Astrocyte (in vitro differentiated cells and primary cell): ENCODE measurements around the gene CTLA4. TPM values are rescaled to one million over a fixed set of nuclear protein-coding genes. Genes with fewer than 3 reads are reported as not detected.

Source experiments
- DNase-seq: peaks from one replicate; pipeline ENCODE4 v3.0.0-alpha.2; 2010; ENCODE audit warnings: low read depth
- FAIRE-seq: peaks from 2 replicates; lab custom pipeline; 2011; peaks lifted over from hg19 to GRCh38; lab: Jason Lieb, UNC
- H2AFZ ChIP-seq: 2 replicates; pipeline ENCODE4 v1.6.0; 2012; ENCODE audit warnings: low read depth, low read length, inconsistent platforms
- H3K27ac ChIP-seq: 2 replicates; pipeline ENCODE4 v1.5.1; 2011; ENCODE audit warnings: low read depth, low read length, inconsistent platforms
- H3K27me3 ChIP-seq: 2 replicates; pipeline ENCODE4 v1.6.0; 2011; ENCODE audit warnings: low read length, inconsistent platforms; ENCODE audit not compliant: insufficient read depth
- H3K36me3 ChIP-seq: 2 replicates; pipeline ENCODE4 v1.5.1; 2011; ENCODE audit warnings: low read length, inconsistent platforms; ENCODE audit not compliant: insufficient read depth
- H3K4me1 ChIP-seq: 2 replicates; pipeline ENCODE4 v1.5.1; 2011; ENCODE audit warnings: low read length, inconsistent platforms; ENCODE audit not compliant: insufficient read depth
- H3K4me2 ChIP-seq: 2 replicates; pipeline ENCODE4 v1.6.0; 2012; ENCODE audit warnings: low read length, inconsistent platforms
- H3K4me3 ChIP-seq: 2 replicates; pipeline ENCODE4 v1.5.1; 2011; ENCODE audit warnings: low read depth, mild to moderate bottlenecking, low read length, inconsistent platforms; ENCODE audit not compliant: insufficient read depth
- H3K79me2 ChIP-seq: 2 replicates; pipeline ENCODE4 v1.6.0; 2012; ENCODE audit warnings: mild to moderate bottlenecking, low read length, inconsistent platforms; ENCODE audit not compliant: insufficient read depth
- H3K9ac ChIP-seq: 2 replicates; pipeline ENCODE4 v1.6.0; 2012; ENCODE audit warnings: mild to moderate bottlenecking, low read length, inconsistent platforms
- H3K9me3 ChIP-seq: 2 replicates; pipeline ENCODE4 v1.5.1; 2012; ENCODE audit warnings: low read depth, mild to moderate bottlenecking, low read length, inconsistent platforms; ENCODE audit not compliant: insufficient read depth
- H4K20me1 ChIP-seq: 2 replicates; pipeline ENCODE4 v1.6.0; 2012; ENCODE audit warnings: low read length, inconsistent platforms; ENCODE audit not compliant: insufficient read depth
- H3K27ac Mint-ChIP-seq: one replicate; pipeline ENCODE4 v1.8.0; 2021; ENCODE audit warnings: mild to moderate bottlenecking, mixed read lengths; ENCODE audit not compliant: unreplicated experiment
- H3K27me3 Mint-ChIP-seq: one replicate; pipeline ENCODE4 v1.8.0; 2021; ENCODE audit warnings: low read depth, mixed read lengths; ENCODE audit not compliant: unreplicated experiment
- H3K36me3 Mint-ChIP-seq: one replicate; pipeline ENCODE4 v1.8.0; 2021; ENCODE audit warnings: low read depth, mixed read lengths; ENCODE audit not compliant: unreplicated experiment
- H3K4me1 Mint-ChIP-seq: one replicate; pipeline ENCODE4 v1.8.0; 2021; ENCODE audit warnings: low read depth, mixed read lengths; ENCODE audit not compliant: unreplicated experiment
- H3K4me3 Mint-ChIP-seq: one replicate; pipeline ENCODE4 v1.8.0; 2021; ENCODE audit warnings: mild to moderate bottlenecking, moderate library complexity, mixed read lengths; ENCODE audit not compliant: unreplicated experiment
- H3K9me3 Mint-ChIP-seq: one replicate; pipeline ENCODE4 v1.8.0; 2021; ENCODE audit warnings: mild to moderate bottlenecking, mixed read lengths; ENCODE audit not compliant: unreplicated experiment
- EZH2 ChIP-seq: IDR thresholded peaks from 2 replicates; pipeline ENCODE4 v1.6.1; 2012; ENCODE audit warnings: mild to moderate bottlenecking, low read length, inconsistent platforms; ENCODE audit not compliant: insufficient read depth
- total RNA-seq: library from RNA; stranded (reverse); gene quantifications from 2 replicates; pipeline ENCODE4 v1.2.1, GENCODE V29; 2021
- TF ChIP-seq, protein P1 (sequence below): IDR thresholded peaks from 2 replicates; pipeline ENCODE4 v1.5.1; 2011; ENCODE audit warnings: low read depth, mild to moderate bottlenecking, inconsistent platforms, low read length, moderate library complexity; ENCODE audit not compliant: insufficient read depth

Gene CTLA4
- total RNA-seq, 1 donor from 2014 or later, result not detected

DNA sequence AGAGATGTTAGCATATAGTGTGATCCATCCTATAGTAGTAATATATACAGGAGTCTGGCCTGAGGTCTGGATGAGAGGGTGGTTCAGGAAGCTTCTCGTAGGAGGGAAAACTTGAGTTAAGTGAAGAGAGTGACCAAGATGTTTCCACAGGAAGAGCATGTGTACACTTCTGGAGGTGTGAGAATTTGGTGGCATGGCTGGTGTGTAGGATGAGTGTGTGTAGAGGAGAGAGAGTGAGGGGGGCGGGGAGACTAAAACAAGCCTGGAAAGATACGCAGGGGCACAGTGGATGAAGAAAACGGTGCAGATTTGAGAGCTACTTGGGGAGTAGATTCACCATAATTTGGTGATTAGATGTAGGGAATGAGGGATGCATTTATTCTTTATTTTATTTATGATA, 43.5 kb upstream of the CTLA4 start:
- no peak overlapping the region for H3K4me3 Mint-ChIP-seq
- Histone ChIP-seq H3K4me3 (no peak overlapping the region), H3K4me1 (no peaks in the 10 kb centered on the region), H3K36me3 (no peaks in the 10 kb centered on the region), H3K9me3 (no peaks in the 10 kb centered on the region), H3K4me2 (no peak overlapping the region), H3K27ac (no peak overlapping the region), H3K9ac (no peak overlapping the region), H3K27me3 (peaks cover 4% of the 10 kb centered on the region), H3K79me2 (no peaks in the 10 kb centered on the region), H2AFZ (no peak overlapping the region), H4K20me1 (no peaks in the 10 kb centered on the region)
- no peaks in the 10 kb centered on the region for H3K36me3 Mint-ChIP-seq
- no peak overlapping the region for H3K27ac Mint-ChIP-seq
- H3K27me3 Mint-ChIP-seq, result peaks cover 23% of the 10 kb centered on the region
- H3K4me1 Mint-ChIP-seq, result no peaks in the 10 kb centered on the region
- DNase-seq (no peak), FAIRE-seq (no peak)
- peaks cover 7% of the 10 kb centered on the region for H3K9me3 Mint-ChIP-seq
- TF ChIP-seq EZH2, result no peak
- TF ChIP-seq, protein P1, sequence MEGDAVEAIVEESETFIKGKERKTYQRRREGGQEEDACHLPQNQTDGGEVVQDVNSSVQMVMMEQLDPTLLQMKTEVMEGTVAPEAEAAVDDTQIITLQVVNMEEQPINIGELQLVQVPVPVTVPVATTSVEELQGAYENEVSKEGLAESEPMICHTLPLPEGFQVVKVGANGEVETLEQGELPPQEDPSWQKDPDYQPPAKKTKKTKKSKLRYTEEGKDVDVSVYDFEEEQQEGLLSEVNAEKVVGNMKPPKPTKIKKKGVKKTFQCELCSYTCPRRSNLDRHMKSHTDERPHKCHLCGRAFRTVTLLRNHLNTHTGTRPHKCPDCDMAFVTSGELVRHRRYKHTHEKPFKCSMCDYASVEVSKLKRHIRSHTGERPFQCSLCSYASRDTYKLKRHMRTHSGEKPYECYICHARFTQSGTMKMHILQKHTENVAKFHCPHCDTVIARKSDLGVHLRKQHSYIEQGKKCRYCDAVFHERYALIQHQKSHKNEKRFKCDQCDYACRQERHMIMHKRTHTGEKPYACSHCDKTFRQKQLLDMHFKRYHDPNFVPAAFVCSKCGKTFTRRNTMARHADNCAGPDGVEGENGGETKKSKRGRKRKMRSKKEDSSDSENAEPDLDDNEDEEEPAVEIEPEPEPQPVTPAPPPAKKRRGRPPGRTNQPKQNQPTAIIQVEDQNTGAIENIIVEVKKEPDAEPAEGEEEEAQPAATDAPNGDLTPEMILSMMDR, result no peak

DNA sequence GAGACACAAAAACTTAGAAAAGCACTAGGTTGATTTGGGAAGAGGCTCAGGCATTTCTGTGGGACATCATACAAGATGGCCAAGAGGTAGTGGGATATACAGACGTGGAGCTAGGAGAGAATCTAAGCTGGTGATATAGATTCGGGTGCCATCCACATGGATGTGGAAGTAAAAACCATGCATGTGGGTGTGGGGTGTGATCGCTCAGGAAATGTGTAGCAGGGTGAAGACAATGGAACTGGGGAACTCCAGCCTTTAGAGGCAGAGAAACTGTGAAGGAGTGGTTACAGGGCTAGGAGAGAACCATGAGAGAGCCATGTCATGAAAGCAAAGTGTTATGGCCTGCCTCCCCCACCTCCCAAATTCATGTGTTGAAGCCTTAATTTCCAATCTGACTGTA, 43.0 kb upstream of the CTLA4 start:
- Histone ChIP-seq H3K79me2 (no peaks in the 10 kb centered on the region), H3K4me2 (no peak overlapping the region), H3K36me3 (no peaks in the 10 kb centered on the region), H2AFZ (no peak overlapping the region), H3K27ac (no peak overlapping the region), H3K27me3 (peaks cover 4% of the 10 kb centered on the region), H3K9ac (no peak overlapping the region), H4K20me1 (no peaks in the 10 kb centered on the region), H3K4me1 (no peaks in the 10 kb centered on the region), H3K9me3 (no peaks in the 10 kb centered on the region), H3K4me3 (no peak overlapping the region)
- Mint-ChIP-seq H3K27me3 (peaks cover 23% of the 10 kb centered on the region), H3K27ac (no peak overlapping the region), H3K36me3 (no peaks in the 10 kb centered on the region), H3K4me1 (no peaks in the 10 kb centered on the region), H3K4me3 (no peak overlapping the region), H3K9me3 (peaks cover 7% of the 10 kb centered on the region)
- DNase-seq, result no peak
- TF ChIP-seq, protein P1, result no peak
- no peak for TF ChIP-seq EZH2
- FAIRE-seq, result no peak

DNA sequence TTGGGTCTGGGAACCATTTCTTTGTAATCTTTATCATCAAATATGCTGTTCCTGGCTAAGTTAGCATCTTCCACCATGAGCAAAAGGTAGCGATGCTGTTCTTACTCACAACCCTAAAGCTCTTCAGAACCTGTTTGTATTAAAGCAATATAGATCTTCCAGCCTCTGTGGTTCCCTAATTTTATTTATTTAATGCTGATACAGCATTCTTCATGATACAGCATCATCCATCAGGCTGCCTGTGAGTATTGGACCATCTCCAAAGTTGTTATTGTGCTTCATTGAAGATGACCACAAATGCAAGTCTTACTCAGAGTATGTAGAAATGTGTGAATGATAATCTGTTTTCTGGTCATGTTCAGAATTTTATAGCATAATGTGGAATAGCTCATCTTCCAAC, 40.9 kb upstream of the CTLA4 start:
- Histone ChIP-seq H2AFZ (no peak overlapping the region), H3K27me3 (peaks cover 4% of the 10 kb centered on the region), H3K9me3 (no peaks in the 10 kb centered on the region), H3K27ac (no peak overlapping the region), H3K4me1 (no peaks in the 10 kb centered on the region), H3K9ac (no peak overlapping the region), H3K79me2 (no peaks in the 10 kb centered on the region), H3K4me3 (no peak overlapping the region), H3K36me3 (no peaks in the 10 kb centered on the region), H3K4me2 (no peak overlapping the region), H4K20me1 (no peaks in the 10 kb centered on the region)
- FAIRE-seq, result no peak
- Mint-ChIP-seq H3K36me3 (no peaks in the 10 kb centered on the region), H3K9me3 (peaks cover 4% of the 10 kb centered on the region), H3K4me3 (no peak overlapping the region), H3K27ac (no peak overlapping the region), H3K4me1 (no peaks in the 10 kb centered on the region), H3K27me3 (peaks cover 23% of the 10 kb centered on the region)
- no peak for TF ChIP-seq EZH2
- TF ChIP-seq, protein P1, result no peak
- DNase-seq, result no peak
